Lung (tissue), 16 donors: ENCODE measurements around the gene MSANTD4. TPM values are rescaled to one million over a fixed set of nuclear protein-coding genes. Genes with fewer than 3 reads are reported as not detected.
A peak's percentile ranks its signal among the peaks of the same experiment; 100 is the strongest.

ENCODE experiments used
- ATAC-seq: fragments of 200-7000 bp; cut with Tn5 transposase; one replicate; pipeline ENCODE4 v1.9.1; 2020; ENCODE audit warnings: moderate number of reproducible peaks; ENCODE audit not compliant: insufficient read depth, low FRiP score
- DNase-seq, 3 donors: peaks; one replicate each; pipeline ENCODE4 v3.0.0-alpha.2; 2013 to 2017
- H3K27ac ChIP-seq, 2 donors: one replicate each; pipeline ENCODE4 v1.5.1; 2013; ENCODE audit warnings: mild to moderate bottlenecking in 2 of 2, moderate library complexity in 2 of 2, control low read depth in 1 of 2, inconsistent platforms in 1 of 2, low read depth in 1 of 2, low read length in 1 of 2
- H3K27me3 ChIP-seq, 3 donors: one replicate each; pipeline ENCODE4 v1.5.1; 2013; ENCODE audit warnings: low read length in 2 of 3; ENCODE audit not compliant: control insufficient read depth in 3 of 3, insufficient read depth in 3 of 3
- H3K36me3 ChIP-seq, 4 donors: one replicate each; pipeline ENCODE4 v1.5.1; 2013; ENCODE audit warnings: low read length in 4 of 4, mild to moderate bottlenecking in 1 of 4, moderate library complexity in 1 of 4; ENCODE audit not compliant: control insufficient read depth in 4 of 4, insufficient read depth in 4 of 4
- H3K4me1 ChIP-seq, 5 donors: one replicate each; pipeline ENCODE4 v1.5.1; 2013; ENCODE audit warnings: low read length in 5 of 5, mild to moderate bottlenecking in 2 of 5, moderate library complexity in 1 of 5; ENCODE audit not compliant: control insufficient read depth in 5 of 5, insufficient read depth in 5 of 5
- H3K4me3 ChIP-seq: one replicate; pipeline ENCODE4 v1.5.1; 2013; ENCODE audit warnings: mild to moderate bottlenecking, control low read depth, moderate library complexity
- H3K9ac ChIP-seq, 2 donors: one replicate each; pipeline ENCODE4 v1.5.1; 2013; ENCODE audit warnings: low read length in 2 of 2, control low read depth in 1 of 2; ENCODE audit not compliant: insufficient read depth in 1 of 2
- H3K9me3 ChIP-seq, 4 donors: one replicate each; pipeline ENCODE4 v1.5.1; 2013; ENCODE audit warnings: low read length in 3 of 4, mild to moderate bottlenecking in 1 of 4, moderate library complexity in 1 of 4; ENCODE audit not compliant: control insufficient read depth in 4 of 4, insufficient read depth in 3 of 4
- CTCF ChIP-seq: IDR thresholded peaks from 2 replicates; pipeline ENCODE4 v1.5.1; 2012; ENCODE audit warnings: mild to moderate bottlenecking; ENCODE audit errors: control extremely low read depth, extremely low read depth
- WGBS, 2 donors: extraction: QIAGEN DNeasy Blood & Tissue Kit; methylation state at CpG; one replicate each; pipeline ENCODE4 v1.1.7; 2013; 5-methylcytosine and 5-hydroxymethylcytosine counted together
- long read RNA-seq, 5 donors: transcript quantifications; one replicate each; lab custom pipeline, GENCODE V29; 2026
- polyA plus RNA-seq, 2 donors: library from polyadenylated mRNA; stranded (reverse); fragments of 200-250 nt; gene quantifications; one replicate each; pipeline ENCODE4 v1.2.1, GENCODE V29; 2013
- total RNA-seq, 2 donors: library from RNA; depleted of rRNA in 1 of 2; stranded (reverse); fragments of >200 nt in 1 of 2; gene quantifications; one replicate each; pipeline ENCODE4 v1.2.1, GENCODE V29; 2014 to 2021
- donor health status: control.
- donor health status: control.
- donor health status: Bipolar disorder and iron deficiency.
- donor health status: healthy.
- donor health status: DM: yes; HTN: yes; CAD: no.

MSANTD4 gene
- 10 to 100 TPM; 16.3 to 27.6 TPM for total RNA-seq
- 1 to 10 TPM; 4.9 to 8.4 TPM for polyA plus RNA-seq
- long read RNA-seq, donor 1, full-length matches to known transcripts = 10 of 18 reads
- long read RNA-seq, donor 1, partial matches to known transcripts = 8 of 18 reads
- long read RNA-seq, donor 1, other reads (novel, unspliced or antisense) = 0 of 18 reads
- long read RNA-seq, donor 2, partial matches to known transcripts = 5 of 7 reads
- long read RNA-seq, donor 2, other reads (novel, unspliced or antisense) = 0 of 7 reads
- long read RNA-seq, donor 3, partial matches to known transcripts = 0 of 5 reads
- long read RNA-seq, donor 3, other reads (novel, unspliced or antisense) = 0 of 5 reads
- long read RNA-seq, donor 4, partial matches to known transcripts = 0 of 2 reads
- long read RNA-seq, donor 4, other reads (novel, unspliced or antisense) = 0 of 2 reads
- long read RNA-seq, donor 5, full-length matches to known transcripts = 12 of 12 reads
- long read RNA-seq, donor 5, partial matches to known transcripts = 0 of 12 reads
- long read RNA-seq, donor 5, other reads (novel, unspliced or antisense) = 0 of 12 reads

- peak within 1 kb of the TSS; percentile 70 to 81 for H3K9ac ChIP-seq
- ATAC-seq = peak; percentile 99
- WGBS, 2 donors = 1% methylated on average over 44 to 48 of the region's 48 CpGs
- peaks cover 0 to 4% (median under 1%) of the 10 kb centered on the region in 4 donors for H3K36me3 ChIP-seq
- no peak for TF ChIP-seq CTCF
- peaks cover 0 to 21% (median 2%) of the 10 kb centered on the region in 5 donors for H3K4me1 ChIP-seq
- DNase-seq = peak; percentile 99 to 100 (median 100)
- peaks cover 0 to 2% (median 0%) of the 10 kb centered on the region in 3 donors for H3K27me3 ChIP-seq
- no peaks in the 10 kb centered on the region for H3K9me3 ChIP-seq
- H3K27ac ChIP-seq = peak within 1 kb of the TSS; percentile 71 to 90
- peak within 1 kb of the TSS; percentile 96 for H3K4me3 ChIP-seq
These were observed at the start of gene MSANTD4 for GRCh38 chr11:106021967-106022794. Gene MSANTD4, minus strand, starts transcription at chr11:106022240. Its CDS starts 11,323 bp downstream, at chr11:106010917.

- Histone ChIP-seq H3K36me3 (peaks cover 0 to 2% (median under 1%) of the 10 kb centered on the region in 4 donors), H3K9ac (no peak overlapping the region), H3K4me3 (no peak overlapping the region), H3K4me1 (peaks cover 0 to 3% (median 0%) of the 10 kb centered on the region in 5 donors), H3K27ac (no peak overlapping the region), H3K9me3 (no peaks in the 10 kb centered on the region), H3K27me3 (no peaks in the 10 kb centered on the region)
- DNase-seq = no peak
- 85 to 90% methylated on average over 3 of the region's 3 CpGs for WGBS, 2 donors
- no peak for ATAC-seq
- TF ChIP-seq CTCF = no peak
These were observed 48.6 kb upstream of the MSANTD4 start for GRCh38 chr11:106070606-106071005.

- H3K27ac ChIP-seq = no peak overlapping the region
- H3K9ac ChIP-seq = no peak overlapping the region
- no peaks in the 10 kb centered on the region for H3K4me1 ChIP-seq
- no peak overlapping the region for H3K4me3 ChIP-seq
- DNase-seq (no peak), ATAC-seq (no peak)
- H3K9me3 ChIP-seq = no peaks in the 10 kb centered on the region
- TF ChIP-seq CTCF = no peak
- H3K36me3 ChIP-seq = peaks cover 0 to 1% (median 0%) of the 10 kb centered on the region in 4 donors
- no peaks in the 10 kb centered on the region for H3K27me3 ChIP-seq
These were observed 41.0 kb upstream of the MSANTD4 start for GRCh38 chr11:106063009-106063408.
